Fibroblast of villous mesenchyme (primary cell): ENCODE data around the gene EVL. TPM values are rescaled to one million over a fixed set of nuclear protein-coding genes. Genes with fewer than 3 reads are reported as not detected.
A peak's percentile ranks its signal among the peaks of the same experiment; 100 is the strongest.

Experiments used
- DNase-seq: peaks from one replicate; pipeline ENCODE4 v3.0.0-alpha.2; 2010; ENCODE audit warnings: low read depth
- H3K4me3 ChIP-seq: 2 replicates; pipeline ENCODE4 v1.5.1; 2011; ENCODE audit warnings: low read depth, mild to moderate bottlenecking, low read length
- total RNA-seq: library from RNA; depleted of rRNA; stranded (reverse); fragments of >200 nt; gene quantifications from 2 replicates; pipeline ENCODE4 v1.2.3, GENCODE V29; 2012
- TF ChIP-seq, protein P1 (sequence below): IDR thresholded peaks from 2 replicates; pipeline ENCODE4 v1.5.1; 2012; ENCODE audit warnings: low read depth, mild to moderate bottlenecking, low read length; ENCODE audit not compliant: insufficient read depth

The EVL gene
- total RNA-seq, 1 donor: 5.2 TPM

DNA sequence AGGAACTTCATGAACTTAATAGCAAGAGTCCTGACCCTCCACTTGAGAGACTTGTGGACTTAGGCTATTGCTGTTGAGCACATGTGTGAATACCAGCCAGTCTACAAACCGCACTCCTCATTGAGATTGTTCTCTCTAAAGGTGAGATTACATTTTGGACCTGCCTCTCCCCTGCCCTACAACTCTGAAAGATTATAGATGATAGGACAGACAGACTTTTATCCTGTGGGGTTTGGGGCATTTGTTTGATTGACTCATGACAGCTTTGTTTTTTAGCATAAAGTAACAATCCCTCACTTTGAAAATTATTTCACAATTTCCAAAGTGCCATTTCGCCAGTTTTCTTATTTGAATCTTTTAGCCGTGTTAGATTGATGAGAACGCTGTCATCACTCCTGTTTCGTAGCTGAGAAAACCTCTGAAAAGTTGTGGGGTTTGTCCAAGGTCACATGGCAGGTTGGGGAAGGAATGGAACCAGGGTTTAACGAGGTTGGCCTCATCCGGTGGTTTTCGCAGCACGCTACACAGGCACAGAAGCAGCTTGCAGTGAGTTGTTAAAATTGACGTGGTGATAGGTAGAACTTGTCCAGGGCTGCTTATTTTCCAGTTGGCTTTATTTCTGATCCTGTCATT, 836 bp downstream of the EVL start:
- TF ChIP-seq, protein P1, sequence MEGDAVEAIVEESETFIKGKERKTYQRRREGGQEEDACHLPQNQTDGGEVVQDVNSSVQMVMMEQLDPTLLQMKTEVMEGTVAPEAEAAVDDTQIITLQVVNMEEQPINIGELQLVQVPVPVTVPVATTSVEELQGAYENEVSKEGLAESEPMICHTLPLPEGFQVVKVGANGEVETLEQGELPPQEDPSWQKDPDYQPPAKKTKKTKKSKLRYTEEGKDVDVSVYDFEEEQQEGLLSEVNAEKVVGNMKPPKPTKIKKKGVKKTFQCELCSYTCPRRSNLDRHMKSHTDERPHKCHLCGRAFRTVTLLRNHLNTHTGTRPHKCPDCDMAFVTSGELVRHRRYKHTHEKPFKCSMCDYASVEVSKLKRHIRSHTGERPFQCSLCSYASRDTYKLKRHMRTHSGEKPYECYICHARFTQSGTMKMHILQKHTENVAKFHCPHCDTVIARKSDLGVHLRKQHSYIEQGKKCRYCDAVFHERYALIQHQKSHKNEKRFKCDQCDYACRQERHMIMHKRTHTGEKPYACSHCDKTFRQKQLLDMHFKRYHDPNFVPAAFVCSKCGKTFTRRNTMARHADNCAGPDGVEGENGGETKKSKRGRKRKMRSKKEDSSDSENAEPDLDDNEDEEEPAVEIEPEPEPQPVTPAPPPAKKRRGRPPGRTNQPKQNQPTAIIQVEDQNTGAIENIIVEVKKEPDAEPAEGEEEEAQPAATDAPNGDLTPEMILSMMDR: no peak
- DNase-seq: peak; percentile 88
- no peak overlapping the region for H3K4me3 ChIP-seq

DNA sequence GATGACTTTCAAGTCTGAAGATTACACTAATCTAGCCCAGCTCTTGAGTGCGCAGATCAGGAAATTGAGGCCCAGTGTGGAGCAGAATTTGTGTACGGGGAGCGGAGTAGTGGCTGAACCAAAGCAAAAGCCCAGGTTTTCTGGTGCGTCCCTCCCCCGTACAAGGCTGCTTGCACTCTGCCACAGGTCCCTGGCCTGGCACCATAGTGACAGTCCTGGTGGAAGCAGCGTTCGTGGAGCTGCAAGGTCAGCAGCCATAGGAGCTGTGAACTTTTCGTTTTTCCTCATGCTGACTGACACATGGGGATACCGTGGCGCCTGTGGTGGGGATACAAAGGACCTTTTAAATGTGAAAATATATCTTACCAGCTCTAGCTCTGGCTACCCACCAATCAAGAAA, 1.7 kb downstream of the EVL start:
- H3K4me3 ChIP-seq: no peak overlapping the region
- TF ChIP-seq, protein P1: no peak
- DNase-seq: no peak

DNA sequence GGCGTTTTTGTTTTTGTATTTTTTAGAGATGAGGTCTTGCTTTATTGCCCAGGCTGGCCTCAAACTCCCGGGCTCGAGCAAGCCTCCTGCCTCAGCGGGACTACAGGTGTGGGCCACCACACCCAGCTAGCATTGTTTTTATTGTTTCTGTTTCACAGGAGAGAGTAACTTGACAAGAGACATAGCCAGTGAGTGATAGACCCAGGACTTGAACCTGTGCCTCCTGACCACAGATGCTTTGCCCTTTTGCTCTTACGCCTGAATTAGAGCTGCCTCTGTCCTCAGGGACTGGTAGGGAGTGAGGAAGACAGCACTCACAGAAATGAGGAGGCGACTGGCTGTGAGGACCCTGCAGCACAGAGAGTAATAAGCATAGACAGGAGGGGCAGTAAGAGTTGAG, 2.3 kb downstream of the EVL start:
- no peak overlapping the region for H3K4me3 ChIP-seq
- no peak for DNase-seq
- TF ChIP-seq, protein P1: no peak

DNA sequence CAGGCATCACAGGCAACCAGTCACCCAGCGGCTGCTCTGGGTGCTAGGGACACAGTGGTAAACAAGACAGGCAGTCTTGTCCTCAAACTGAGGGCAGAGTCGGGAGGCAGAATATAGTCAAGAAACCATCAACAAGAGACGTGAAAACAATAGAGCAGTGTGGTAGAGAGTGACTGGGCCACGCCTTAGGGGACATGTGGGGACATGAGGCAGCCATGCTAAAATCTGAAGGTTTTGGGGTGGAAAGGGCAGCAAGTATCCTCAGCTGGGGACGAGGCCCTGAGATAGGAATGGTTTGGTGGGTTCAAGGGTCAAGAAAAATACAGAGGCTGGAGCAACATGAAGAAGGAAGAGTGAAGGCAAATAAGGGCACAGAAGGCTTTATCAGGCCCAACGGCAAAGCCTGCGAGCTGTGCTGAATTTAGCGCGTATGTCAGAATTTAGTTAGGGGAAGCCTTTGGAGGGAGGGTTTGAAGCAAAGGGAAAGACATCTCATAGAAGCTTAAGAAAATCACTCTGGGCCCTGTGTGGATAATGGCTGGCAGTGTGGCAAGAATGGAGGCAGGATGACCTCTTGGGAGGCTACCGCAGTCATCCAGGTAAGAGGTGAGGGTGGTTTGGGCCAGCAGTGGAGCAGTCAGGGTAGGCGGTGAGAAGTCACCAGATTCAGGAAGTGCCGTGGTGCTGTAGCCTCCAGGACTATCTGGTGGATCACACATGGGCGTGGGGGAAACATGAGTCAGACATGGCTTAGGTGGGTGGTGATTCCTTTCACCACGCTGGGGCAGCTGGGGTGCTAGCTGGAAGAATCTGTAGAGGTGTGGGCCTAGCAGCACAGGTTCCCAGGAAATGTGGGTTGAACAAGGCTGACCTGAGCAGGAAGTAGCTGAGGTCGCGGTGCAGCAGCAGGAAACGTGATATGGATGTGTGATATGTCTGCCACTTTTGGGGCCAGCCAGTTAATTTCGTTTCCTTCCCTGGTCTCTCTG, 3.0 kb downstream of the EVL start:
- no peak overlapping the region for H3K4me3 ChIP-seq
- peak; percentile 60 for DNase-seq
- TF ChIP-seq, protein P1: no peak

DNA sequence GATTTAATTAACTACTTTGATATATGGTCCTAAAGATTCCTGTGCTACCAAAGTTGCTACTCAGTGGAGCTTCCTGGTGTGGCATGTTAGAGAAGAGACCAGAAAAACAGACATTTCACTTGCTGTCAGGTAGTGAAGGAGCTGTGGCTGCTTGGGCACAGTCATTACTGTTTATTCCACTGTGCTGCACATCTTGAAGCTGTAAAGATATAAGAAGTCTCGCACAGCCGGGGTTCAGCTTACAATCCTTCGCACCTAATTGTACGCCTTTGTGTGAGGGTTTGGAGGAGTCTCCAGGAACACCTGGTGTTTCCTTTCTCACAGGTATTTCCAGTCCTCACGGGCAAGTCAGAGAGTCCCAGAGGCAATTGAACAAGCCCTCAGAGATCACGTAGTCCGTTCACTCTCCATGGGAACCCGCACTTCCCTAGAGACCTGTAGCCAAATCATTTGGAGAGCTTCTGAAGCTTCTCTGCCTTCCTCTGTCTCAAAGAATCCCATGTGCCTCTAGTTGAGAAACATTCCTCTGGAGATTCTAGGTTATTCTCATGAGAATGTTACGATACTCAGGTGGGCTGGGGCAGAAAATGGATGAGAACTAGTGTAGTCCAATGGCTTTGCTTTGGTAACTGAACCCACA, 4.1 kb downstream of the EVL start:
- DNase-seq: no peak
- TF ChIP-seq, protein P1: no peak
- H3K4me3 ChIP-seq: no peak overlapping the region

DNA sequence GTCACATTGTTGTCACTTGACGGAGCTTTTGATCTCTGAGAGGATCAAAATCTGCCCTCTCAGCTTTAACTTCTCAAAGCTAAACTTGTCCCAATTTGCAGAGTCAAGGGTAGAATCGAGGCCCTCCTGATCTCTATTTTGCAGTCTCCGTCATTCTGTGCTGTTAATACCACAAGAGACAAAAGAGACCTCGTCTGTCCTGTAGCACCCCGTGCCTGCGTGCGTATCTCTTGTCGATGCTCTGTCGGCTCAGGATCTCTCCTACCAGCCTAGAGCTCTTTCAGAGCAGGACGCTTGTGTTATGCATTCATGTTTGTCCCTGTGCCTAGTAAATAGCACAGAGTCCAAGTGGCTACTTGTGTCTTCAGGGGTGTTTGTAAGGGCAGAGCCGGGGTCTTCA, 5.1 kb downstream of the EVL start:
- DNase-seq: no peak

More for the DNA sequence above, 5.1 kb downstream of the EVL start:
- TF ChIP-seq, protein P1: no peak
- no peak overlapping the region for H3K4me3 ChIP-seq
